Stimulated activated CD8-positive, alpha-beta memory T cell treated with anti-CD3 and anti-CD28 coated beads, Interleukin-12 subunit alpha, Interleukin-12 subunit beta, amount 100 ng/mL, for 1 hour (primary cell): ENCODE results near the gene DPP10.

Experiments
- DNase-seq: peaks from one replicate; pipeline ENCODE4 v3.0.0-alpha.2; 2020; ENCODE audit warnings: low read depth

DPP10 gene

GRCh38 chr2:115285416-115285815 is 843.0 kb downstream of the DPP10 start:
- no peak for DNase-seq

GRCh38 chr2:115290478-115290877 is 848.0 kb downstream of the DPP10 start:
- no peak for DNase-seq

GRCh38 chr2:115292742-115293141 is 850.3 kb downstream of the DPP10 start:
- no peak for DNase-seq

DNA sequence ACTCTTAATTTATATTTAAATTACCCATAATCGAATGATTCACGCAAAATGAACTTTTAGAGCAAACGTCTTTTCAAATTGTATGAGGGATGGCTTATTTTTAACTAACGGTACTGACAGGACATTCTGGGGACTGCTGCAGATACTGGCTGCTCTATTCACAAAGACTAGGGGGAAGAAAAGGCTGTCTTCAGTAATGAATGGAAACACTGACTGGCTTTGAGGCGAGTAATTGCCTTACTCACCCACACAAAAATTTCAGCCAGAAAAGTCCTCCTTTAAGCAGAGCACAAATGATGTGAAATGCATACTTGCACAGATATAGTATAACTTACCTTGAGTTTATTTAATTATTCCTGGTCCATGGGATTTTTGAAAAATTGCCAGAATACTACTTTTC is 852.6 kb downstream of the DPP10 start:
- DNase-seq, result no peak

GRCh38 chr2:115297056-115297455 is 854.6 kb downstream of the DPP10 start:
- DNase-seq, result no peak

DNA sequence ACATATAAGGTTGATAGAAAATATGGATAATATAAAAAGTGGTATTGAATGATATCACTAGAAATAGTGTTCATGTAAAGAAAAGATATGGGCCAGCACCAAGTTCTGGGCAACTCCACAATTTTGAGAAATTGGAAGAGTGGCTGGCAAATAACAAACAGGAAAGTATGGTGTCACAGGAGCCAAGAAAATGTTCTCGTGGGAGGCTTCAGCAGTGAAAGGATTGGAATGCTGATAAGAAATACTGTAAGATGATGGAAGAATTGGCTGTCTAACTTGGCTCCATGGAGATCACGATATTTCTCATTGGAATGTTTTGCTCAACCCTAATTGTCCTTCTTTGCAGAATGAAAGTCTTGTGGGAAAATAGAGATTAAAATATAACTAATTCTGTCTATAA is 856.8 kb downstream of the DPP10 start:
- DNase-seq, result no peak

- DNase-seq, result no peak
Measured at GRCh38 chr2:115305712-115306111, 863.3 kb downstream of the DPP10 start.

GRCh38 chr2:115314119-115314518 is 871.7 kb downstream of the DPP10 start:
- no peak for DNase-seq

DNA sequence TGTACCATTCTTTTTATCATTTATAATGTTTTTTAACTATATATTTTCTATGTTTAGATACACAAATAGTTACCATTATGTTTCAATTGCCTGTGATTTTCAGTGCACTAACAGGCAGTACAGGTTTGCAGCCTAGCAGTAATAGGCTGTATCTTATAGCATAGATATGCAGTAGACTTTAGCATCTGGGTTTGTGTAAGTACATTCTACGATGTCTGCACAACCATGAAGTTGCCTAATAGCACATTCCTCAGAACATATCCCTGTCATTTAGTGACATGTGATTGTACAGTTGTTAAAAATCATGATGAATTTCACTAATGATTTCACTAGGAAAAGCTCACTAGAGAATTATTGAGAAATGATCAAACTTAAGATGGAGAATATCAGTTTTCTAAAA is 884.6 kb downstream of the DPP10 start:
- no peak for DNase-seq

- DNase-seq, result no peak
Measured at GRCh38 chr2:115359550-115359949, 917.1 kb downstream of the DPP10 start.

DNA sequence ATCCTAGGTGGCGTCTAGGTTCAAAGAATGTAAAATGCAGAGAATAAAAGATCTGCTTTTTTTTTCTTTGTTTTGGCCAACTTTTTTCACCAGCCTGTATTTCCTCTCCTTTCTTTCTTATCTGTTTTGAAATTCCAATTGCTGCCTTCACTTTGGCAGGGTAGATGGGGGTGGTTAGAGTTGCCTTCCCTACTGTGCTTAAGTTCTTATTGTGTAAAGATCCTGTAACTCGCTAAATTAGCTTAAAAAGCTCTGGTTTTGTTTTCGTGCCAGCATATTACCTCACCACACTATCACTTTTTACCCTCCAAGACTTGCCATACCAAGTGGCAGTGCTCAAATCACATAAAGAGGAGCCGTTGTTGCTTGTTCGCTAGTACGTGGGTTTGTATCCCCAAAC is 921.7 kb downstream of the DPP10 start:
- DNase-seq, result no peak

GRCh38 chr2:115369400-115369799 is 927.0 kb downstream of the DPP10 start:
- no peak for DNase-seq

DNA sequence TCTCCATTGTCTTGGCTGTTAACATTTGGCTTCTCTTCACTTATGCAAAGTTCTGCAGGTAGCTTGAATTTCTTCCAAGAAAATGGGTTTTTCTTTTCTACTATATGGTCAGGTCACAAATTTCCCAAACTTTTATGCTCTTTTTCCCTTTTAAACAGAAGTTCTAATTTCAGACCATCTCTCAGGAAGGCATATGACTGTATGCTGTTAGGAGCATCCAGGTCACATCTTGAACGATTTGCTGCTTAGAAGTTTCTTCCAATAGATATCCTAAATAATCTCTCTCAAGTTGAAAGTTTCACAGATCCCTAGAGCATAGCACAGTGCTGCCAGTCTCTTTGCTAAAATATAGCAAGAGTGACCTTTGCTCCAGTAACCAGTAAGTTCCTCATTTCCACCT is 932.5 kb downstream of the DPP10 start:
- no peak for DNase-seq

GRCh38 chr2:115384399-115384798 is 942.0 kb downstream of the DPP10 start:
- no peak for DNase-seq

DNA sequence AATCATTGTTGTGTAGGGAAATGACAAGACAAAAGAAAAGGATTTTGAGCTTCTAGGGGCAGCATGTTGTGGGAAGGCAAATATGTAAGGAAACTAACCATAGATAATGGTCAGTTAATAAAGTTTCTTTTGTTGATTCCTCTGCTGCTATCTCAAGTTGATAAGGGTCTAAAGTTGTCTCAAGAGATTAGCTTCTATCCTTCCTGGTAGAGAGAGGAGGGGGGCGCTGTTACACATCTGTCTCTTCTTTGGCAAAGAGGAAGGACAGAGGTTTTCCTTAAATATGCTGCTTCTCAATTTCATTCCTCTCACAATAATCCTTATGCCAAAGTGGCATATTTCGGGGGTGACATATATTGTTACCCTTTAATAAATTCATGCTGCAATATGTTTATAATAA is 944.0 kb downstream of the DPP10 start:
- no peak for DNase-seq

GRCh38 chr2:115389024-115389423 is 946.6 kb downstream of the DPP10 start:
- no peak for DNase-seq

- DNase-seq, result no peak
Measured at GRCh38 chr2:115389898-115390565, 947.6 kb downstream of the DPP10 start.

DNA sequence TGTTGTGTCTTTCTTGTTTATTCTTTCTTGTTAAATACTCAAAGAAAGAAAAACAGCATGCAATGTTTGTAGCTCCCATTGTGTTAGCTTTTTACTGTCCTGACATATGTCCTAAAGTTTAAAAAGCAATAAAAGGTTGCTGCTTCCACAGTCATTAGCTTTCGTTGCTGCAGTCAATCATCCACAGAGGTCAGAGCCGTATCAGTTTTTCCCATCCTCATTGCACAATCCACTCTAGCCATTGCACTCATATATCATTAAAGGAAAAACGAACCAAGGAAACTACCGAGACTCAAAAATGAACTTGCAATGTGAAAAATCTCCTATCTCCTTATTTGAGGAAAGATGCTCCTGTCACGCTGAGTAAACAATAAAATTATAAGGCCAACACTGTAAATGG is 954.1 kb downstream of the DPP10 start:
- DNase-seq, result no peak

- DNase-seq, result no peak
Measured at GRCh38 chr2:115400940-115401339, 958.5 kb downstream of the DPP10 start.

- no peak for DNase-seq
Measured at GRCh38 chr2:115412501-115412900, 970.1 kb downstream of the DPP10 start.

DNA sequence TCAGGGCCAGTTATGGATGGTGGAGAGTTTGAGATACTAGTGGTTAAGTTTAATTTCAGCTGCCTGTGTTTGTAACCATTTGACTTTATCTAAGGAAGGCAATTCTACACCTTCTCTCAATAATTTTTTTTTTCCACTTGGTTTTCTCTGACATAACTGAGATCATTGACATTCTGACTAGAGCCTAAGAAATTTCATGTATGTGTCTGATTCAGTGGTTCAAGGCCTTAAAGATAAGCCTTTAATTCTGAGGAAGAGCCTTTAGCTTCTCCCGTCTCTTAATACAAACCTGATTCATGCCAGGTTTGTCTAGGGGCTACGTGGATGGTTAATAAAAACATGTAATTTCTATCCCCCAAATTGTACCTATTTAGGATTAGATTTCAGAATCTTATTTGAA is 971.4 kb downstream of the DPP10 start:
- no peak for DNase-seq

GRCh38 chr2:115414466-115414865 is 972.0 kb downstream of the DPP10 start:
- no peak for DNase-seq

GRCh38 chr2:115422004-115422634 is 979.7 kb downstream of the DPP10 start:
- no peak for DNase-seq

DNA sequence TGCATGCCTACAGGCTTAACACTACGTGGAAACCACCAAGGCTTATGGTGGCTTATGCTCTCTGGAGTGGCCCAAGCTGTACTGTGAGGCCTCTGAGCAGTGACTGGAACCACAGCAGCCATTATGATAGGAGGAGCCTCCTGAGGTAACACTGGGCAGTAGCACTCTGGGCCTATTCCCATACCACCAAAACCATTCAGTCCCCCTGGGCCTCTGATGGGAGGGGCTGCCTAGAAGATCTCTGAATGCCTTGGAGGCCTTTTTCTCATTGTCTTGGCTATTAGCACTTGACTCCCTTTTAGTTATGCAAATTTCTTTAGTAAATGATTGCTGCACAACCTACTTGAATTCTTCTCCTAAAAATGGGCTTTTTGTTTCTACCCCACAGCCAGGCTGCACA is 985.0 kb downstream of the DPP10 start:
- no peak for DNase-seq
